ENCODE measurements around the gene CCDC188. TPM values are rescaled to one million over a fixed set of nuclear protein-coding genes. Genes with fewer than 3 reads are reported as not detected.

Gene CCDC188
- total and polyA plus RNA-seq, 4 donors, result 0.63 to 4.0 (median 1.4) TPM

DNA sequence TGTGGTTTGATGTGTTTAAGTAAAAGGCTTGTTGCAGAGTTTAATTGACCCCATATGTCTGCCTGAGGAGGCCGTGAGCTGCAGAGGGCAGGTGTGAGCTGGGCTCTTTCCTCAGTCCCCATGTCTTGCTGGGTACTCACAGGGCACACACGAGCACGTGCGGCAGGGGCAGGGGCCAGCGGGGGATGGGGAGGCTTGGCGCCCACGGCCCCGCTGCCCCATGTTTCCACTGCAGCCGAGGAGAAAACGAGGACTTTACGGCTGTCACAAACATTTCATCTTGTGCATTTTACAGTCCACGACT is 24.7 kb upstream of the CCDC188 start:
- Histone ChIP-seq H3K9me3 (ENCODE audit: control insufficient read depth in 4 of 4, insufficient read depth in 3 of 4, low read length in 3 of 4) (no peaks in the 10 kb centered on the region), H3K4me1 (ENCODE audit: control insufficient read depth in 5 of 5, insufficient read depth in 5 of 5, low read length in 5 of 5) (no peaks in the 10 kb centered on the region), H3K27ac (ENCODE audit: low read depth in 1 of 2, low read length in 1 of 2) (no peak overlapping the region), H3K9ac (ENCODE audit: insufficient read depth in 1 of 2, low read length in 2 of 2) (no peak overlapping the region), H3K36me3 (ENCODE audit: control insufficient read depth in 4 of 4, insufficient read depth in 4 of 4, low read length in 4 of 4) (no peaks in the 10 kb centered on the region), H3K27me3 (ENCODE audit: control insufficient read depth in 3 of 3, insufficient read depth in 3 of 3, low read length in 2 of 3) (no peaks in the 10 kb centered on the region), H3K4me3 (no peak overlapping the region)
- no peak for DNase-seq
- ATAC-seq (ENCODE audit: insufficient read depth, low FRiP score), result no peak
- no peak for TF ChIP-seq CTCF (IDR thresholded peaks at IDR 0.05; ENCODE audit: control extremely low read depth, extremely low read depth)
- 65 to 82% methylated on average over 12 of the region's 12 CpGs for WGBS, 2 donors

- no peaks in the 10 kb centered on the region for H3K27me3 ChIP-seq (ENCODE audit: control insufficient read depth in 3 of 3, insufficient read depth in 3 of 3, low read length in 2 of 3)
- ATAC-seq (ENCODE audit: insufficient read depth, low FRiP score) (no peak), DNase-seq (no peak)
- H3K36me3 ChIP-seq (ENCODE audit: control insufficient read depth in 4 of 4, insufficient read depth in 4 of 4, low read length in 4 of 4), result no peaks in the 10 kb centered on the region
- no peak overlapping the region for H3K9ac ChIP-seq (ENCODE audit: insufficient read depth in 1 of 2, low read length in 2 of 2)
- no peak for TF ChIP-seq CTCF (IDR thresholded peaks at IDR 0.05; ENCODE audit: control extremely low read depth, extremely low read depth)
- 76 to 83% methylated on average over 19 of the region's 19 CpGs for WGBS, 2 donors
- no peak overlapping the region for H3K27ac ChIP-seq (ENCODE audit: low read depth in 1 of 2, low read length in 1 of 2)
- no peaks in the 10 kb centered on the region for H3K9me3 ChIP-seq (ENCODE audit: control insufficient read depth in 4 of 4, insufficient read depth in 3 of 4, low read length in 3 of 4)
- no peaks in the 10 kb centered on the region for H3K4me1 ChIP-seq (ENCODE audit: control insufficient read depth in 5 of 5, insufficient read depth in 5 of 5, low read length in 5 of 5)
- no peak overlapping the region for H3K4me3 ChIP-seq
These were observed 24.1 kb upstream of the CCDC188 start for GRCh38 chr22:20174785-20175596.

GRCh38 chr22:20173772-20174171 is 22.9 kb upstream of the CCDC188 start:
- WGBS, 2 donors, result 79 to 85% methylated on average over 10 of the region's 10 CpGs
- DNase-seq, result no peak
- Histone ChIP-seq H3K4me3 (no peak overlapping the region), H3K27me3 (ENCODE audit: control insufficient read depth in 3 of 3, insufficient read depth in 3 of 3, low read length in 2 of 3) (no peaks in the 10 kb centered on the region), H3K4me1 (ENCODE audit: control insufficient read depth in 5 of 5, insufficient read depth in 5 of 5, low read length in 5 of 5) (no peaks in the 10 kb centered on the region), H3K9me3 (ENCODE audit: control insufficient read depth in 4 of 4, insufficient read depth in 3 of 4, low read length in 3 of 4) (no peaks in the 10 kb centered on the region), H3K27ac (ENCODE audit: low read depth in 1 of 2, low read length in 1 of 2) (no peak overlapping the region), H3K9ac (ENCODE audit: insufficient read depth in 1 of 2, low read length in 2 of 2) (no peak overlapping the region), H3K36me3 (ENCODE audit: control insufficient read depth in 4 of 4, insufficient read depth in 4 of 4, low read length in 4 of 4) (no peaks in the 10 kb centered on the region)
- TF ChIP-seq CTCF (IDR thresholded peaks at IDR 0.05; ENCODE audit: control extremely low read depth, extremely low read depth), result no peak
- no peak for ATAC-seq (ENCODE audit: insufficient read depth, low FRiP score)

GRCh38 chr22:20173246-20173645 is 22.4 kb upstream of the CCDC188 start:
- WGBS, 2 donors, result 90 to 94% methylated on average over 11 of the region's 11 CpGs
- no peaks in the 10 kb centered on the region for H3K4me1 ChIP-seq (ENCODE audit: control insufficient read depth in 5 of 5, insufficient read depth in 5 of 5, low read length in 5 of 5)
- H3K27ac ChIP-seq (ENCODE audit: low read depth in 1 of 2, low read length in 1 of 2), result no peak overlapping the region
- H3K36me3 ChIP-seq (ENCODE audit: control insufficient read depth in 4 of 4, insufficient read depth in 4 of 4, low read length in 4 of 4), result no peaks in the 10 kb centered on the region
- DNase-seq, result no peak
- no peak for TF ChIP-seq CTCF (IDR thresholded peaks at IDR 0.05; ENCODE audit: control extremely low read depth, extremely low read depth)
- no peak for ATAC-seq (ENCODE audit: insufficient read depth, low FRiP score)
- H3K4me3 ChIP-seq, result no peak overlapping the region
- no peak overlapping the region for H3K9ac ChIP-seq (ENCODE audit: insufficient read depth in 1 of 2, low read length in 2 of 2)
- H3K9me3 ChIP-seq (ENCODE audit: control insufficient read depth in 4 of 4, insufficient read depth in 3 of 4, low read length in 3 of 4), result peaks cover 0 to 2% (median 0%) of the 10 kb centered on the region in 4 donors
- no peaks in the 10 kb centered on the region for H3K27me3 ChIP-seq (ENCODE audit: control insufficient read depth in 3 of 3, insufficient read depth in 3 of 3, low read length in 2 of 3)
